Rectal smooth muscle tissue (tissue), 1 donor: ENCODE measurements around the gene ABLIM1.

ENCODE experiments used
- H3K27ac ChIP-seq: one replicate; pipeline ENCODE4 v1.7.0; 2013; ENCODE audit warnings: low read depth, low read length, inconsistent platforms
- H3K27me3 ChIP-seq: one replicate; pipeline ENCODE4 v1.7.0; 2013; ENCODE audit warnings: low read length; ENCODE audit not compliant: control insufficient read depth, insufficient read depth
- H3K36me3 ChIP-seq: one replicate; pipeline ENCODE4 v1.7.0; 2013; ENCODE audit warnings: low read length; ENCODE audit not compliant: control insufficient read depth, insufficient read depth
- H3K4me1 ChIP-seq: one replicate; pipeline ENCODE4 v1.7.0; 2013; ENCODE audit warnings: low read length; ENCODE audit not compliant: control insufficient read depth, insufficient read depth
- H3K4me3 ChIP-seq: one replicate; pipeline ENCODE4 v1.7.0; 2013; ENCODE audit warnings: low read length
- H3K9ac ChIP-seq: one replicate; pipeline ENCODE4 v1.7.0; 2013; ENCODE audit warnings: low read length

Gene ABLIM1

GRCh38 chr10:114607358-114607998, 50.6 kb downstream of the ABLIM1 start:
- no peaks in the 10 kb centered on the region for H3K4me1 ChIP-seq
- no peak overlapping the region for H3K9ac ChIP-seq
- no peak overlapping the region for H3K27ac ChIP-seq
- no peaks in the 10 kb centered on the region for H3K27me3 ChIP-seq
- H3K36me3 ChIP-seq = no peaks in the 10 kb centered on the region
- H3K4me3 ChIP-seq = no peak overlapping the region

GRCh38 chr10:114605155-114605797, 52.8 kb downstream of the ABLIM1 start:
- no peak overlapping the region for H3K4me3 ChIP-seq
- no peak overlapping the region for H3K27ac ChIP-seq
- H3K36me3 ChIP-seq = no peaks in the 10 kb centered on the region
- H3K4me1 ChIP-seq = no peaks in the 10 kb centered on the region
- H3K9ac ChIP-seq = no peak overlapping the region
- no peaks in the 10 kb centered on the region for H3K27me3 ChIP-seq

DNA sequence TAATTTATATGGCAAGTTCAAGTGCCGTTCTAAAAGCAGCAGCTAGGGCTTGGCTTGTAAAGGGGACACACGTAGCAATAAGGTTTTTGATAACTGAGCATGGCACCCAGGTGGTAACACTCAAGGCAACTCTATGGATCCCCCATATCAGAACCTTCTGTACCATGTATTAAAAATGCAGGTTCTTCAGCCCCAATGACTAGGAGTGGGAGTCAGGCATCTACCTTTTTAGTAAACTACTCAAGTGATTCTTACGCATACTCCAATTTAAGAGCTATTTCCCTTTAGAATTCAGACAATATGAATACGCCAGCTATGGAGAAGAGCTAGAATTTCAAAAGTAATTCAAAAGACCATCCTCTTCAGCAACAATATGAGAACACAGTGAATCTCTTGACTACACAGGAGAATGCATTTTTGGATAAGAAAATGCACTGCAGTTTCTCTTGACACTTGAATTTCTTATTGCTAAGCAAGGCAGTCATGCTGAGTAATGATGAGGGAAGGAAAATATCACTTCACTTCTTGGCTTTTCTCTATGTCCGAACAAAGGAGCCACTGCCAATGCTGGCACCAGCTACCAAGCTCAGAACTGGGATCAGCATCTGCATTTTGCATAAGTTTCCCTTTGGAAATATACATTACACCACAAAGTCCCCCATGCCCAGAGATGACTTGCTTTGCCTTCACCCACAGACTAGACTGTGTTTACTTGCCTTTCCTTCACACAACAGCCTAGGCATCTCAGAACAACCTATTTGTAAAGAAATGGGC, 53.5 kb downstream of the ABLIM1 start:
- no peaks in the 10 kb centered on the region for H3K4me1 ChIP-seq

DNA sequence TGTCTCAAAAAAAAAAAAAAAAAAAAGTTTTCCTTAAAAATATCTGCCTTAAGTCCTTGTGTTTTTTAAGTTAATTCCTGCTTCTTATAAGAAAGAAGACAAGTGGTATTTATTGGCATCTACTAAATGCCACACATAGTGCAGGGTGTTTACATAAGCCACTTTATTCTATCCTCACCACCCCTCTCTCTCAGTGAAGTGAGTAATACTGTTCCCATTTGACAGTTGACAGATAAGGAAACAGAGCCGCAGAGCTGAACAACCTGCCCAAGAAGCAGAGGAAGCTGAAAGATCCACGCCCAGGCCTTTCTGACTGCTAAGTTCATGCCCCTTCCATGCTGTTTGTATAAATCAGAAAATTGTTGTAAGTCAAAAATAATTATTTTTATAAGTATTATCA, 54.1 kb downstream of the ABLIM1 start:
- H3K36me3 ChIP-seq = no peaks in the 10 kb centered on the region
- H3K9ac ChIP-seq = no peak overlapping the region
- no peak overlapping the region for H3K4me3 ChIP-seq
- H3K27ac ChIP-seq = no peak overlapping the region
- no peaks in the 10 kb centered on the region for H3K27me3 ChIP-seq
- H3K4me1 ChIP-seq = no peaks in the 10 kb centered on the region

More for the DNA sequence above, 53.5 kb downstream of the ABLIM1 start:
- H3K36me3 ChIP-seq = no peaks in the 10 kb centered on the region
- H3K9ac ChIP-seq = no peak overlapping the region
- H3K27ac ChIP-seq = peak overlapping the region; percentile 8
- H3K4me3 ChIP-seq = no peak overlapping the region
- H3K27me3 ChIP-seq = no peaks in the 10 kb centered on the region

DNA sequence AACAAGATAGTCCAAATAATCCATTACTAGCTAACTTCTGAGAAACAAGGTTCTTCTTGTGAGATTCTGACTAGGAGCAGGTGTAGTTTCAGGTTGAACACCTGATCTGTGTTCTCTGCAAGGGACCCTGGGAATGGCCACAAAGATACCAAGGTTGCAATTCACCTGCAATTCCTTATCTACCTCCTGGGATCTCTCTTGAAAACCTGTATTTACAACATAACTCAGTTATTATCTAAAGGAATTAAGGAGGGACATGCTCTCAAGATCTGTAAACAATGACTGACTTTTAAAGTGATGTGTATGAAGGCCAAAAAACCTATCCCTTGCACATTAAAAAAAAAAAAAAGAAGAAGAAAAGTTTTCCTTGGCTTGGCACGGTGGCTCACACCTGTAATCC, 54.8 kb downstream of the ABLIM1 start:
- H3K4me3 ChIP-seq = no peak overlapping the region
- no peak overlapping the region for H3K9ac ChIP-seq
- H3K27me3 ChIP-seq = no peaks in the 10 kb centered on the region
- H3K27ac ChIP-seq = no peak overlapping the region
- H3K36me3 ChIP-seq = no peaks in the 10 kb centered on the region
- H3K4me1 ChIP-seq = no peaks in the 10 kb centered on the region

DNA sequence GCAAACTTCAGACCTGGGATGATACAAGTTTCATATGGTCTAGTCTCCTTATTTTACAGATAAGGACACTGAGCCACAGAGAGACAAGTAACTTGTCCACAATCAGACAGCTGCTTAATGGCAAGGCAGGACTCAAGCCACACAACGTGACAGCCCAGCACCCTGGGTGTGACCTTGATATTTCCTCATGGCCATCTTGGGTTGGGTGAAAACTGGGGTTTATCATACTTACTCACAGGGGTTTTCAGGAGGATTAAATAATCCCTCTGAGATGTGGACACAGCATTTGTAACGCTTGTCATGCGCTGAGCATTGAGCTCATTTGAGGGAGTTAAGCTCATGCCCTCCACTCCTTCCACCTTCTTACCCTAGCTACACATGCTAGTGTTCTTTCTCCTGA, 58.0 kb downstream of the ABLIM1 start:
- H3K4me1 ChIP-seq = no peaks in the 10 kb centered on the region
- no peaks in the 10 kb centered on the region for H3K36me3 ChIP-seq
- H3K4me3 ChIP-seq = no peak overlapping the region

GRCh38 chr10:114596793-114597192, 61.3 kb downstream of the ABLIM1 start:
- H3K4me3 ChIP-seq = no peak overlapping the region
- H3K9ac ChIP-seq = no peak overlapping the region
- no peaks in the 10 kb centered on the region for H3K36me3 ChIP-seq
- H3K4me1 ChIP-seq = no peaks in the 10 kb centered on the region
- H3K27ac ChIP-seq = no peak overlapping the region
- H3K27me3 ChIP-seq = no peaks in the 10 kb centered on the region

More for the DNA sequence above, 58.0 kb downstream of the ABLIM1 start:
- no peak overlapping the region for H3K27ac ChIP-seq
- no peak overlapping the region for H3K9ac ChIP-seq
- no peaks in the 10 kb centered on the region for H3K27me3 ChIP-seq

GRCh38 chr10:114593816-114594468, 64.1 kb downstream of the ABLIM1 start:
- Histone ChIP-seq H3K27ac (no peak overlapping the region), H3K27me3 (no peaks in the 10 kb centered on the region), H3K9ac (no peak overlapping the region), H3K36me3 (no peaks in the 10 kb centered on the region), H3K4me1 (no peaks in the 10 kb centered on the region), H3K4me3 (no peak overlapping the region)

DNA sequence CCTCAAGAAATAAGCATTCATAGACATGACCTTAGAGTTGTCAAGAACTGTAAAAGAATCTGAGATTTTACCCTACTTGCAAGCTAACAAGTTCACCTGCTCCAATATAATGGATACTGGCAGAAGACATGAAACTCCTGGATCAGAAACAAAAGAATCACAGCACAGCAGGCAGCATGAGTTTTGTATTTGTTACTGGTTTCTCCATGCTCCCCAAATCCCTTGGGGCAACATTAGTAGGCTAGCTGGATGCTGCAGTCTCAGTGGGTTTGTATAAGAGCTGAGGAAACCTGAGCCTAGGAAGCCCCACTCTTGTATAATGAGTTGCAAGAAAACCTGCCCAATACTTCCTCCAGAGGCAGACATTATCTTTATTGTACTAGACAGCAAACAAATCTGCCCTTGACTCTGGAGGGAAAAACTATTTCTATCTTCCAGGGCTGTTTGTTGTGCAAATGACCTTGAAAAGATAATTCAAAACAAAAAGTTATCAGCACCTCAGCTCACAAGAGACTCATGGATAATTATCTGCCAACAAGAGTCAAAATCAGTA, 64.8 kb downstream of the ABLIM1 start:
- no peaks in the 10 kb centered on the region for H3K4me1 ChIP-seq
- no peaks in the 10 kb centered on the region for H3K27me3 ChIP-seq
- H3K27ac ChIP-seq = no peak overlapping the region
- H3K36me3 ChIP-seq = no peaks in the 10 kb centered on the region
- H3K9ac ChIP-seq = no peak overlapping the region
- no peak overlapping the region for H3K4me3 ChIP-seq

GRCh38 chr10:114590993-114591392, 67.1 kb downstream of the ABLIM1 start:
- H3K4me1 ChIP-seq = no peaks in the 10 kb centered on the region
- no peak overlapping the region for H3K27ac ChIP-seq
- no peaks in the 10 kb centered on the region for H3K27me3 ChIP-seq
- no peak overlapping the region for H3K9ac ChIP-seq
- no peak overlapping the region for H3K4me3 ChIP-seq
- H3K36me3 ChIP-seq = no peaks in the 10 kb centered on the region

DNA sequence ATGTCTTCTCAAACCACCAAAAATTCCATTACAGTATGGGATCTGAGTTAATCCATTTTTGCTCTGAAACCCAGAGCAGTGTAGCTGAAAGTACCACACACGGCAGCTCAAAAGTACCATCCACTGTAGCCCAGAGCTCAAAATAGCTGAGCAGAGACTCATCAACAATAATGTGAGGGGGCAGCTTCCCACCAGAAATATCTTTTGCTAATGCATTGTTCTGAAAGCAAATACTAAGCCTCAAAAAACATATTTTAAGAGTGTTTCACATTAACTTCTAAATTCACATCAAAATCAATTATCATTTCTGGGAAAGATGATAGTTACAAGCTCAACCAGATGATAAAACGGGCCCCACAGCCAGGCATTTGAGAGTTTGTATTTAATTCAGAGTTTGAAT, 73.7 kb downstream of the ABLIM1 start:
- no peak overlapping the region for H3K4me3 ChIP-seq
- no peak overlapping the region for H3K9ac ChIP-seq
- no peaks in the 10 kb centered on the region for H3K27me3 ChIP-seq
- H3K27ac ChIP-seq = no peak overlapping the region
- no peaks in the 10 kb centered on the region for H3K36me3 ChIP-seq
- H3K4me1 ChIP-seq = no peaks in the 10 kb centered on the region

DNA sequence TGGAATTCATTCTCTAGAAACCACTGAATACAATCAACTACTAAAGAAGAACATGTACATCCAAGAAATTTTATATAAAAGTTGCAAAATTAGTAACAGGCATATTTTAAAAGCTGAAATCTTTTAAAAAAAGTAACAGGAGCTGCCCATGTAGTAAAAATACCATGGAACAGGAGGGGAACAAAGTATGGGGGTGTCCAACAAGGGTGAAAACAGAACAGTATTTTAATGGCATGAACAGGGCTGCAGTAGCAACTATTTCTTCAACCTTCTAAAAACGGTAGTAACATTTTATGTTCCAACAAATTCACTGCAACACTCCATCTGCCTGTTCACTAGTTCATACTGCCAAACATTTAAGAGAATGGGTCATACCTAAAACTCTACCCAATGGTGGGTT, 77.0 kb downstream of the ABLIM1 start:
- H3K4me1 ChIP-seq = no peaks in the 10 kb centered on the region
- no peaks in the 10 kb centered on the region for H3K27me3 ChIP-seq
- no peaks in the 10 kb centered on the region for H3K36me3 ChIP-seq
- no peak overlapping the region for H3K27ac ChIP-seq
- H3K4me3 ChIP-seq = no peak overlapping the region
- H3K9ac ChIP-seq = no peak overlapping the region
